Measurements from ENCODE around the gene GDI1. TPM values are rescaled to one million over a fixed set of nuclear protein-coding genes. Genes with fewer than 3 reads are reported as not detected.
"Not testable (repeated sequence)": the region's sequence is repeated elsewhere in the genome, so short reads cannot be mapped to it uniquely, and the experiment has no call there.

GDI1 gene
- total and polyA plus RNA-seq, 4 donors: 77.0 to 209 (median 127) TPM

- peak overlapping the region; percentile 48 to 72 for H3K4me3 ChIP-seq (ENCODE audit: low read length in 2 of 2)
- WGBS, 2 donors: 1 to 33% methylated on average over 49 of the region's 49 CpGs
- H3K27me3 ChIP-seq (ENCODE audit: control insufficient read depth in 1 of 2, insufficient read depth in 2 of 2, low read length in 1 of 2): no peaks in the 10 kb centered on the region
- H3K27ac ChIP-seq (ENCODE audit: low read depth in 1 of 2, low read length in 2 of 2): peak overlapping the region; percentile 39 to 65
- no peaks in the 10 kb centered on the region for H3K9me3 ChIP-seq (ENCODE audit: control insufficient read depth, low read length)
- intact Hi-C loops (cut with DNase I): loop anchor here in 1 of 2 donors (5.0 kb wide), 1 partner anchor 133 kb away; no protein-coding TSS in a partner anchor
- DNase-seq (peak; percentile 92 to 93), ATAC-seq (ENCODE audit: low FRiP score) (peak; percentile 78)
- peaks cover 0 to 1% of the 10 kb centered on the region in 2 donors for H3K36me3 ChIP-seq (ENCODE audit: control insufficient read depth in 1 of 2, insufficient read depth in 2 of 2, low read length in 1 of 2)
- H3K4me1 ChIP-seq (ENCODE audit: control insufficient read depth in 1 of 2, insufficient read depth in 2 of 2, low read length in 2 of 2): no peaks in the 10 kb centered on the region
Measured at GRCh38 chrX:154398668-154399526, 38.1 kb upstream of the GDI1 start.

GRCh38 chrX:154399527-154400368 lies 37.2 kb upstream of the GDI1 start:
- no peaks in the 10 kb centered on the region for H3K9me3 ChIP-seq (ENCODE audit: control insufficient read depth, low read length)
- WGBS, 2 donors: 28 to 51% methylated on average over 14 of the region's 14 CpGs
- intact Hi-C loops (cut with DNase I): loop anchor here (5.0 to 10.0 kb wide), 2 partner anchors 133 to 135 kb away; no protein-coding TSS in a partner anchor
- H3K27ac ChIP-seq (ENCODE audit: low read depth in 1 of 2, low read length in 2 of 2): peak overlapping the region in 1 of 2 donors; percentile 21
- no peaks in the 10 kb centered on the region for H3K4me1 ChIP-seq (ENCODE audit: control insufficient read depth in 1 of 2, insufficient read depth in 2 of 2, low read length in 2 of 2)
- ATAC-seq (ENCODE audit: low FRiP score) (no peak), DNase-seq (no peak)
- H3K27me3 ChIP-seq (ENCODE audit: control insufficient read depth in 1 of 2, insufficient read depth in 2 of 2, low read length in 1 of 2): no peaks in the 10 kb centered on the region
- peak overlapping the region in 1 of 2 donors; percentile 48 for H3K4me3 ChIP-seq (ENCODE audit: low read length in 2 of 2)
- peaks cover 0 to 1% of the 10 kb centered on the region in 2 donors for H3K36me3 ChIP-seq (ENCODE audit: control insufficient read depth in 1 of 2, insufficient read depth in 2 of 2, low read length in 1 of 2)

GRCh38 chrX:154400369-154400817 lies 36.6 kb upstream of the GDI1 start:
- not testable (repeated sequence) for ATAC-seq (ENCODE audit: low FRiP score); DNase-seq; H3K9me3 ChIP-seq (ENCODE audit: control insufficient read depth, low read length); H3K27ac ChIP-seq (ENCODE audit: low read depth in 1 of 2, low read length in 2 of 2); H3K27me3 ChIP-seq (ENCODE audit: control insufficient read depth in 1 of 2, insufficient read depth in 2 of 2, low read length in 1 of 2); H3K4me3 ChIP-seq (ENCODE audit: low read length in 2 of 2); H3K4me1 ChIP-seq (ENCODE audit: control insufficient read depth in 1 of 2, insufficient read depth in 2 of 2, low read length in 2 of 2); H3K36me3 ChIP-seq (ENCODE audit: control insufficient read depth in 1 of 2, insufficient read depth in 2 of 2, low read length in 1 of 2)
- WGBS, 2 donors: 50 to 70% methylated on average over 6 of the region's 6 CpGs
- intact Hi-C loops (cut with DNase I): loop anchor here in 1 of 2 donors (10.0 kb wide), 1 partner anchor 134 kb away; no protein-coding TSS in a partner anchor

DNA sequence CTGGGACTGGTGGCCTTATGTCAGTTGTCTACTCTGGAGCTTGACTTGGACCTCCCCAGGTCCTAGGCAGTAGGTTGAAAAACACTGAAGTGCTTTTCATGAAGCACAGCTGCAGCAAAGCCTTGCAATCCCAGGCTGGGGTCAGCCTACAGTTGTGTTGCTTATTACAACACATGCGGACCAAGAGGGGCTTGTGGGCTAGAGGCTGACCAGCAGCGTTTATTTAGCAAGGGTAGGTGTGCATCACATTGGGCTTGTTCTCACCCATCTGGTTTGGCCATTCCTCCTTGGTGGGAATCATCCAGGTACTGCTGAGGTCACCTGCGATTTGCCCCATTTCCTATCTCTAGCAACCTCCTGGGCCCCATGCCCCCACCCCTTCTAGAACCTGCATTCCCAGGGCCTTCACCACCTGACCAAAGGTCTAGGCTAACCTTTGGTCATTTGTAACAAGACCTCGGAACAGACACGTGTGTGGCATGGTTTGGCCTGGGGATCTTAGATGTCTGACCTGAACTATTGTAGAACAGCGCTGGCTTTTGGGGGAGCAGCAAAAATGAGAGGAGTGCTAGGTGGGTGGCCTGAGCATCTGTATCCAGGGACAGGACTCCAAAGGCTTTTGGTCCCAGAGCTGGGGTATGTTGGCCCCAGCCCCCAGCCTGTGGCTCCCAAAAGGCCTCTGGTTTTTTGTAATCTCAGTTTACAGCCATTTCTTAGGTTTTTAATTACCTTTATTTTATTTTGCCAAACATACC lies 35.7 kb upstream of the GDI1 start:
- Histone ChIP-seq H3K27ac (ENCODE audit: low read depth in 1 of 2, low read length in 2 of 2) (no peak overlapping the region), H3K36me3 (ENCODE audit: control insufficient read depth in 1 of 2, insufficient read depth in 2 of 2, low read length in 1 of 2) (peaks cover 0 to 1% of the 10 kb centered on the region in 2 donors), H3K4me3 (ENCODE audit: low read length in 2 of 2) (no peak overlapping the region), H3K27me3 (ENCODE audit: control insufficient read depth in 1 of 2, insufficient read depth in 2 of 2, low read length in 1 of 2) (no peaks in the 10 kb centered on the region), H3K4me1 (ENCODE audit: control insufficient read depth in 1 of 2, insufficient read depth in 2 of 2, low read length in 2 of 2) (no peaks in the 10 kb centered on the region), H3K9me3 (ENCODE audit: control insufficient read depth, low read length) (no peaks in the 10 kb centered on the region)
- intact Hi-C loops (cut with DNase I): loop anchor here in 1 of 2 donors (10.0 kb wide), 1 partner anchor 134 kb away; no protein-coding TSS in a partner anchor
- DNase-seq (no peak), ATAC-seq (ENCODE audit: low FRiP score) (no peak)
- 32 to 51% methylated on average over 6 of the region's 6 CpGs for WGBS, 2 donors

DNA sequence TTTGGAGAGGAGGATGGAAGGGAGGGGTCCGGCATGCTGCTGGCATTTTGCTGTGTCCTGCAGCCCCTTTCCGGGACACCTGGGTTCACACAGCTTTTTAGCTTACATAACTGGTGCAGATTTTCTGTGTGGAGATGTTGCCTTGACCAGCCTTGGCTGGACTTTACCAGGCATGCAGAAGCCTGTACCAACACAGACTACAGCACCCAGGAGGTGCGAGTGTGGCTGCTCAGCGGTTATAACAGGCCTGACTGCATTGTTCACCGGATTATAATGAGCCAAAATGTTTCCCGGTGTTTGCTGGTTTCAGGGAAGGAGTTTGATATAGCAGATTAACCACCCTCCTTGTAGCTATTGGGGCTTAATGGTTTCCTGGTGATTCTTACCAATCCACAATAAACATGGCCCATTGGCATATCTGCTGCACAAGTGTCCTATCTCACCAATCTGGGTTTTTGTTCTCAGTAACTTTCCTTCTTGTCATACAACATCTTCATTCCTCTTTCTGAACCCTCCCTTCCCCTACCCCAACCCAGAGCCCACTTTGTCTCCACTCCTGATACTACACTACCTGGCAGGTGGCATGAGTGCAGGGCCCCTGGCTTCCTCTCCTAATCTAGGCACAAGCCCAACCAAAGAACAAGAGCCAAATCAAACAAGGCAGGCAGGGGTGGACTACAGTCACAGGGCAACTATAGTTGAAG lies 34.9 kb upstream of the GDI1 start:
- Histone ChIP-seq H3K9me3 (ENCODE audit: control insufficient read depth, low read length) (no peaks in the 10 kb centered on the region), H3K27ac (ENCODE audit: low read depth in 1 of 2, low read length in 2 of 2) (no peak overlapping the region), H3K27me3 (ENCODE audit: control insufficient read depth in 1 of 2, insufficient read depth in 2 of 2, low read length in 1 of 2) (no peaks in the 10 kb centered on the region), H3K4me3 (ENCODE audit: low read length in 2 of 2) (no peak overlapping the region), H3K36me3 (ENCODE audit: control insufficient read depth in 1 of 2, insufficient read depth in 2 of 2, low read length in 1 of 2) (peaks cover 0 to 1% of the 10 kb centered on the region in 2 donors), H3K4me1 (ENCODE audit: control insufficient read depth in 1 of 2, insufficient read depth in 2 of 2, low read length in 2 of 2) (no peaks in the 10 kb centered on the region)
- intact Hi-C loops (cut with DNase I): loop anchor here in 1 of 2 donors (10.0 kb wide), 1 partner anchor 133 kb away; no protein-coding TSS in a partner anchor
- ATAC-seq (ENCODE audit: low FRiP score) (no peak), DNase-seq (no peak)
- 24 to 48% methylated on average over 6 of the region's 6 CpGs for WGBS, 2 donors

- Histone ChIP-seq H3K4me3 (ENCODE audit: low read length in 2 of 2) (no peak overlapping the region), H3K27ac (ENCODE audit: low read depth in 1 of 2, low read length in 2 of 2) (no peak overlapping the region), H3K4me1 (ENCODE audit: control insufficient read depth in 1 of 2, insufficient read depth in 2 of 2, low read length in 2 of 2) (no peaks in the 10 kb centered on the region), H3K36me3 (ENCODE audit: control insufficient read depth in 1 of 2, insufficient read depth in 2 of 2, low read length in 1 of 2) (peaks cover 0 to 1% of the 10 kb centered on the region in 2 donors), H3K27me3 (ENCODE audit: control insufficient read depth in 1 of 2, insufficient read depth in 2 of 2, low read length in 1 of 2) (no peaks in the 10 kb centered on the region), H3K9me3 (ENCODE audit: control insufficient read depth, low read length) (no peaks in the 10 kb centered on the region)
- intact Hi-C loops (cut with DNase I): loop anchor here in 1 of 2 donors (10.0 kb wide), 1 partner anchor 132 kb away; no protein-coding TSS in a partner anchor
- no peak for DNase-seq
- WGBS, 2 donors: 64 to 75% methylated on average over 19 of the region's 19 CpGs
- ATAC-seq (ENCODE audit: low FRiP score): no peak
Measured at GRCh38 chrX:154402622-154403127, 34.3 kb upstream of the GDI1 start.

DNA sequence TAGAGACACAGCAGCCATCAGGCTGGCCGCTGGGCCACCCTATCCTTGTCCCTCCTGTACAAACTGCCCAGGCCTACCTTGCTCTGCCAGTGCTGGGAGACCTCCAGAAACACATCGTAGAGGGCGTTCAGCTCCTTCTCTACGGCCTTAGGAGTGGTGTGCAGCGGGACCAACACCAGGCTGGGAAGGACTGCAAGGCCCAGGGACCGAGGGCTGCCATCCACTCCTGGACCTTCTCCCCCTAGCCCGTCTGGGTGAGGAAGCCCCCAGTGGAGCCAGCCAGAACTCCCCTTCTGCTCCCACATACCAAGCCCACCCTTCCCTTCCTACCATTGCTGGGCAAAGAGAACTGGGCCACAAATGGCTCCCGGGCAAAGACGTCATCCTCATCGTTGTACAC lies 33.8 kb upstream of the GDI1 start:
- no peak overlapping the region for H3K4me3 ChIP-seq (ENCODE audit: low read length in 2 of 2)
- no peak for ATAC-seq (ENCODE audit: low FRiP score)
- H3K36me3 ChIP-seq (ENCODE audit: control insufficient read depth in 1 of 2, insufficient read depth in 2 of 2, low read length in 1 of 2): peaks cover 0 to 1% of the 10 kb centered on the region in 2 donors
- WGBS, 2 donors: 80 to 81% methylated on average over 10 of the region's 10 CpGs
- H3K9me3 ChIP-seq (ENCODE audit: control insufficient read depth, low read length): no peaks in the 10 kb centered on the region
- no peaks in the 10 kb centered on the region for H3K27me3 ChIP-seq (ENCODE audit: control insufficient read depth in 1 of 2, insufficient read depth in 2 of 2, low read length in 1 of 2)
- intact Hi-C loops (cut with DNase I): loop anchor here in 1 of 2 donors (10.0 kb wide), 1 partner anchor 132 kb away; no protein-coding TSS in a partner anchor
- no peak for DNase-seq
- H3K4me1 ChIP-seq (ENCODE audit: control insufficient read depth in 1 of 2, insufficient read depth in 2 of 2, low read length in 2 of 2): no peaks in the 10 kb centered on the region
- H3K27ac ChIP-seq (ENCODE audit: low read depth in 1 of 2, low read length in 2 of 2): no peak overlapping the region

Data from aorta (tissue), 5 donors.